ENCODE data around the gene ZBTB32. TPM values are rescaled to one million over a fixed set of nuclear protein-coding genes. Genes with fewer than 3 reads are reported as not detected.

ZBTB32 gene
- polyA plus RNA-seq, 1 of the 3 experiments (the other 2 are of a cell fraction): not detected

DNA sequence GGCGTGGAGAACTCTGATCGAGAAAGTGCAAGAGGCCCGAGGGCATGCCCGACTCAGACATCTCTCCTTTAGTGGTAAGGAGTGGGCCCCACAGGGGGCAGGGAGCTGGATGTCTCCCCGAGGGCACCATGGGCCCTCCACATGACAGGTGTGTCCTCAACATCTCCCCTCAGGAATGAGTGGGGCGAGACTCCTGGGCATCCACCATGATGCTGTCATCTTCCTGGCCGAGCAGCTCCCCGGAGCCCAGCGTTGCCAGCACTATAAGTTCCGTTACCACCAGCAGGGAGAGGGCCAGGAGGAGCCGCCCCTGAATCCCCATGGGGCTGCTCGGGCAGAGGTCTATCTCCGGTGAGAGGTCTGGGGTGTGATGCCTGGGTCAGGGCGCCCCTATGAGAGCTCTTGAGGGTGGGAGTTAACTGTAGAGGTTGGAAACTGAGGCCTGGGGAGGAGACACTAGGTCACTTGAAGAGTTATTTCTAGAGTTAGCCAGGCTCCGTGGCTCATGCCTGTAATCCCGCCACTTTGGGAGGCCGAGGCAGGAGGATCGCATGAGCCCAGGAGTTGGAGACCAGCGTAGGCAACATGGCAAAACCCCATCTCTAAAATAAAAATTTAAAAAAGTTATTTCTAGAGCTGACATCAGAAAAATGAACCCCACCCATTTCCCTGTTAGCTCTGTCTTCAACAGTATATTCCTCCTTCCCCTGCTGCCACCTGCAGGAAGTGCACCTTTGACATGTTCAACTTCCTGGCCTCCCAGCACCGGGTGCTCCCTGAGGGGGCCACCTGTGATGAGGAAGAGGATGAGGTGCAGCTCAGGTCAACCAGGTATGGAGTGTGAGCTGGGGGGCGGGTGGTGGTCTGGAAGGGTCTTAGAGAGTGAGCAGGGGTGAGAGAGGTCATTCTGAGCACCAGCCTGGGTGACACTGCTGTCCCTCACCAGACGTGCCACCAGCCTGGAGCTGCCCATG, 32.8 kb downstream of the ZBTB32 start:
- Histone ChIP-seq H3K4me1 (ENCODE audit: control insufficient read depth in 1 of 2, insufficient read depth in 2 of 2, low read depth in 1 of 2, low read length in 1 of 2) (peaks cover 0 to 10% of the 10 kb centered on the region in 2 experiments; a peak in 1 of 4 replicates), H3K79me2 (ENCODE audit: insufficient read depth) (no peaks in the 10 kb centered on the region), H3K9me3 (no peaks in the 10 kb centered on the region), H3K4me3 (ENCODE audit: low read depth in 2 of 2, low read length in 1 of 2) (no peak overlapping the region), H3K9me2 (no peaks in the 10 kb centered on the region), H3K27me3 (ENCODE audit: insufficient read depth) (no peaks in the 10 kb centered on the region), H4K20me1 (ENCODE audit: insufficient read depth) (no peaks in the 10 kb centered on the region), H3F3A (replicated peaks; ENCODE audit: insufficient read depth) (peaks cover 8% of the 10 kb centered on the region), H3K27ac (ENCODE audit: low read depth in 2 of 2, low read length in 1 of 2) (no peak overlapping the region), H3K36me3 (replicated peaks in 1 of 2; ENCODE audit: control insufficient read depth in 1 of 2, insufficient read depth in 2 of 2, low read length in 1 of 2) (peaks cover 8 to 49% of the 10 kb centered on the region in 2 experiments), H2AFZ (ENCODE audit: low read depth) (no peak overlapping the region), H3K4me2 (no peak overlapping the region), H3K9ac (no peak overlapping the region)
- no peak for DNase-seq
- TF ChIP-seq, protein P1, sequence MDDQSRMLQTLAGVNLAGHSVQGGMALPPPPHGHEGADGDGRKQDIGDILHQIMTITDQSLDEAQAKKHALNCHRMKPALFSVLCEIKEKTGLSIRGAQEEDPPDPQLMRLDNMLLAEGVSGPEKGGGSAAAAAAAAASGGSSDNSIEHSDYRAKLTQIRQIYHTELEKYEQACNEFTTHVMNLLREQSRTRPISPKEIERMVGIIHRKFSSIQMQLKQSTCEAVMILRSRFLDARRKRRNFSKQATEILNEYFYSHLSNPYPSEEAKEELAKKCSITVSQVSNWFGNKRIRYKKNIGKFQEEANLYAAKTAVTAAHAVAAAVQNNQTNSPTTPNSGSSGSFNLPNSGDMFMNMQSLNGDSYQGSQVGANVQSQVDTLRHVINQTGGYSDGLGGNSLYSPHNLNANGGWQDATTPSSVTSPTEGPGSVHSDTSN (IDR thresholded peaks at IDR 0.05): no peak
- TF ChIP-seq SMC3 (IDR thresholded peaks at IDR 0.05; ENCODE audit: low read depth, low read length) (no peak), JUND (IDR thresholded peaks at IDR 0.05) (no peak), RXRA (IDR thresholded peaks at IDR 0.05; ENCODE audit: borderline replicate concordance, low read depth) (no peak), FOXJ3 (CRISPR knock-in tag; IDR thresholded peaks at IDR 0.05) (no peak), MEF2A (IDR thresholded peaks at IDR 0.05; ENCODE audit: borderline replicate concordance, low read depth) (no peak)
- TF ChIP-seq, protein P2, sequence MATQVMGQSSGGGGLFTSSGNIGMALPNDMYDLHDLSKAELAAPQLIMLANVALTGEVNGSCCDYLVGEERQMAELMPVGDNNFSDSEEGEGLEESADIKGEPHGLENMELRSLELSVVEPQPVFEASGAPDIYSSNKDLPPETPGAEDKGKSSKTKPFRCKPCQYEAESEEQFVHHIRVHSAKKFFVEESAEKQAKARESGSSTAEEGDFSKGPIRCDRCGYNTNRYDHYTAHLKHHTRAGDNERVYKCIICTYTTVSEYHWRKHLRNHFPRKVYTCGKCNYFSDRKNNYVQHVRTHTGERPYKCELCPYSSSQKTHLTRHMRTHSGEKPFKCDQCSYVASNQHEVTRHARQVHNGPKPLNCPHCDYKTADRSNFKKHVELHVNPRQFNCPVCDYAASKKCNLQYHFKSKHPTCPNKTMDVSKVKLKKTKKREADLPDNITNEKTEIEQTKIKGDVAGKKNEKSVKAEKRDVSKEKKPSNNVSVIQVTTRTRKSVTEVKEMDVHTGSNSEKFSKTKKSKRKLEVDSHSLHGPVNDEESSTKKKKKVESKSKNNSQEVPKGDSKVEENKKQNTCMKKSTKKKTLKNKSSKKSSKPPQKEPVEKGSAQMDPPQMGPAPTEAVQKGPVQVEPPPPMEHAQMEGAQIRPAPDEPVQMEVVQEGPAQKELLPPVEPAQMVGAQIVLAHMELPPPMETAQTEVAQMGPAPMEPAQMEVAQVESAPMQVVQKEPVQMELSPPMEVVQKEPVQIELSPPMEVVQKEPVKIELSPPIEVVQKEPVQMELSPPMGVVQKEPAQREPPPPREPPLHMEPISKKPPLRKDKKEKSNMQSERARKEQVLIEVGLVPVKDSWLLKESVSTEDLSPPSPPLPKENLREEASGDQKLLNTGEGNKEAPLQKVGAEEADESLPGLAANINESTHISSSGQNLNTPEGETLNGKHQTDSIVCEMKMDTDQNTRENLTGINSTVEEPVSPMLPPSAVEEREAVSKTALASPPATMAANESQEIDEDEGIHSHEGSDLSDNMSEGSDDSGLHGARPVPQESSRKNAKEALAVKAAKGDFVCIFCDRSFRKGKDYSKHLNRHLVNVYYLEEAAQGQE (IDR thresholded peaks at IDR 0.05; ENCODE audit: low read depth, low read length): no peak
- TF ChIP-seq, protein P3, sequence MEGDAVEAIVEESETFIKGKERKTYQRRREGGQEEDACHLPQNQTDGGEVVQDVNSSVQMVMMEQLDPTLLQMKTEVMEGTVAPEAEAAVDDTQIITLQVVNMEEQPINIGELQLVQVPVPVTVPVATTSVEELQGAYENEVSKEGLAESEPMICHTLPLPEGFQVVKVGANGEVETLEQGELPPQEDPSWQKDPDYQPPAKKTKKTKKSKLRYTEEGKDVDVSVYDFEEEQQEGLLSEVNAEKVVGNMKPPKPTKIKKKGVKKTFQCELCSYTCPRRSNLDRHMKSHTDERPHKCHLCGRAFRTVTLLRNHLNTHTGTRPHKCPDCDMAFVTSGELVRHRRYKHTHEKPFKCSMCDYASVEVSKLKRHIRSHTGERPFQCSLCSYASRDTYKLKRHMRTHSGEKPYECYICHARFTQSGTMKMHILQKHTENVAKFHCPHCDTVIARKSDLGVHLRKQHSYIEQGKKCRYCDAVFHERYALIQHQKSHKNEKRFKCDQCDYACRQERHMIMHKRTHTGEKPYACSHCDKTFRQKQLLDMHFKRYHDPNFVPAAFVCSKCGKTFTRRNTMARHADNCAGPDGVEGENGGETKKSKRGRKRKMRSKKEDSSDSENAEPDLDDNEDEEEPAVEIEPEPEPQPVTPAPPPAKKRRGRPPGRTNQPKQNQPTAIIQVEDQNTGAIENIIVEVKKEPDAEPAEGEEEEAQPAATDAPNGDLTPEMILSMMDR (IDR thresholded peaks at IDR 0.05): peak; percentile 21; the same call in 1 of the 2 replicates
- ChIA-PET POLR2A (interaction anchor here (0.9 kb wide), 1 partner anchor 17 kb away, joined by 5 read pairs; no protein-coding TSS in a partner anchor), CTCF (interaction anchor here (1.2 kb wide), 2 partner anchors 19 to 181 kb away, joined by 3 read pairs; no protein-coding TSS in a partner anchor)
- 90% methylated on average over 16 of the region's 22 CpGs for WGBS (ENCODE audit: low lambda C conversion rate)
